NCI-H2107 (cell line): ENCODE results near the gene MORC4.

Experiments
- DNase-seq: peaks from one replicate; lab custom pipeline; 2025; lab: John Stamatoyannopoulos, UW

The MORC4 gene

DNA sequence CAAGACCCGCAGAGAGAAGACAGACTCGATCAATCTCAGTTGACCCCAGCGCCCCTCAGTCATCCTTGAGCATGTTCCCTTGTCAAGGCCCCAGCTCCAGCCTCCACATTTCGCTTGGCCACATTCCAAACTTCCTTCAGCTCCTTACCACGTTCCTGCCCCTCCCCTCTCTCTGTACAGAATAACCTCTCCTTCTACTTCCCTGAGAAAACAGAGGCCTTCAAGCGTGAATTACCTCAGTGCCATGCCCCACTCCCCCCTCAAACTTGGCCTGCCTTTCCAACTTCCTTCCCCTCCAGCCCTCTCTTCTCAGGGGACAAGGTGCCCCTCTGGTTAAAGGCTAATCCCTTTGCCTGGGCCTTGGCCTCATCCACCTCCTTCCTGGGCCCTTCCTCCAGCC lies 93.7 kb downstream of the MORC4 start:
- no peak for DNase-seq

DNA sequence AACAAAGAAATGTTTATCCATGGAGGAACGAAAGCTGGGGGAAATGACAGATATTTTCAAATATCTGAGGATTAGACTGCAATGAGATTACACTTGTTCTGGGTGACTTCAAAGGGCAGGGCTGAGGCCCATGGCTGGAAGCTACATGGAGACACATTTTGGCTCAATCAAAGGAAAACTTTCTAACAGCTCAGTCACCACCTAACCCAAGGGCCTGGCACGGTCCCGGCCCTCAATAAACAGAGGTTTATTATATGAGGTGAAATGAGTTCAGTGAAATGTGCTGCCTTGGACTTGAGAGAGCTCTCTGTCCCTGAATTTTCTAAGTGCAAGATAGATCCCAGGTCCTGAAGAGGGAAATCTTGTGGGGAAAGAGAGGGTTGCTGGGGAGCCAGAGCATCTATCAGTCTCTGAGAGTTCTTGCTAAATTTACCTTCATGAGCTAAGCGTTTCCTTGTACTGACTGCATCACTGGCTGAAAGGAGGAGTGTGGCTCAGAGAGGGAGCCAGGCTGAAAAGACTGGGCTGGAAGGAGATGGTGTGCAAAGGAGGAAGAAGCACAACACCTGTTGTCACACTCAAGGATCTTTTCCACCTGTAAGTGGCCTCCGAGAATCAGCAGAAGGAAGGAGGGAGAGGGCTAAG lies 94.8 kb downstream of the MORC4 start:
- no peak for DNase-seq

GRCh38 chrX:106903856-106904528 lies 96.0 kb downstream of the MORC4 start:
- no peak for DNase-seq

DNA sequence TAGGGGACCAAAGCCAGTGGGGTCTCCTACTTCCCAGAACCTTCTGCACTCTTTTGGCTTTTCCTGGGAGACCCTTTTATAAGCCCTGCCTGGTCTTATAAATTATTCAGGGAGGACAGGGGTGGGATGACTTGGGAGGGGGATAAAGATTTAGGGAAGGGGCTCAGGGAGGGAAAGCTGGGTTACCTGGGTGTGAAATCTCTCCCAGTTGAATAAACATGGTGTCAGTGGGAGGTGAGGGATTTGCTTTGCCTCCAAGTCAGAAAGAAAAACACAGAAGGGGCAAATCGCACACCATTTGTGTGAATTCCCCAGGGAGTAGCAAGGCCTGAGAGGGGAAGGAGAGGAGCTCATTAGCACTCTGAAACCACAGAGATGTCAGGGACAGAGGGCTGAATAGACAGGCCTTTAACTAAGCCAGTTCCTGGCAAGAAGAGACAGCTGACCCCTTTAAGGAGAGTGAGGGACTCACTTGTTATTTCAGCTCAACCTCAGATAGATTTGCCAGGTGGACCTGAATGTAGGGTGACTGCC lies 96.7 kb downstream of the MORC4 start, which contains the start of gene RIPPLY1:
TSS of gene RIPPLY1 (minus strand) at position 51 of the 534 bp plus-strand sequence. CDS start 54 bp downstream, outside the sequence.
- DNase-seq, result no peak

- no peak for DNase-seq
These were observed 97.3 kb downstream of the MORC4 start for GRCh38 chrX:106902684-106903083.

DNA sequence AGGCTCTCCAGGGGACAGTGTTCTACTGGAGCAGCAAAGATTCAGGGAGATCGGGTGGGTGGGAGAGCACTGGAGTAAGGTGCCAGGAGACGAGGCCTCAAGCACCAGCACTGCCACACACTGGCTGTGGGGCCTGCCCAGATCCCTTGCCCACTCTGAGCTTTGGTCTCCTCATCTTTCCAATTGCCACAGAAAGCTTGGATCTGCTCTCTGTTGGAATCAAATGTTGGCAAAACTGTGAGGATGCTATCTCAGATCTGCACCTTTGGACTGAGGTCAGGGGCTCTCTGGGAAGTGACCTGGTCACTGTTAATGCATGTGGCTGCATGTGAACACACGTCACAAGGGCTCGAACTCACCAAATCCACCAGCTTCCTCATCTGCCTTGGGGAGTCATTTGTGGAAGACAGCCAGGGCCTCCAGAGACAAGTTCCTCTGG lies 98.2 kb downstream of the MORC4 start:
- DNase-seq, result no peak

DNA sequence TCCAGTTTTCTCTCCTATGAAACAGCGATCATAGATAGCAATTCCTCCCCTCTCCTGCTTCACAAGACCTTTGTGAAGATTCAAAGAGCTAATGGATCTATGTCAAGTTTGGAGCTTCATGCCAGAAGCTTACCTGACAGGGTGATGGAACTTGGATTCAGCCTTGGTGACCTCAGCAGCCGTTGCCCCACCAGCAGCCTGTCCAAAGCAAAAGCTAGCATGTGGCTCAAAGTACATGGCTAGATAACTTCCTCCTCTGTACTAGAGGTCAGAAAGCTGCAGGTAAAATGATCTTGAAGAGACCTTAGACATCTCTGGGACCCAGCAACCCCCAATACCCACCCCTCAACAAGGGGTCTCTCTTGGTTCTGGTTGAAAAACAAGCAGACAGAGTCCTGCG lies 98.7 kb downstream of the MORC4 start:
- DNase-seq, result no peak

- DNase-seq, result no peak
These were observed 100.2 kb downstream of the MORC4 start for GRCh38 chrX:106899841-106900240.

GRCh38 chrX:106899276-106899675 lies 100.7 kb downstream of the MORC4 start:
- no peak for DNase-seq

DNA sequence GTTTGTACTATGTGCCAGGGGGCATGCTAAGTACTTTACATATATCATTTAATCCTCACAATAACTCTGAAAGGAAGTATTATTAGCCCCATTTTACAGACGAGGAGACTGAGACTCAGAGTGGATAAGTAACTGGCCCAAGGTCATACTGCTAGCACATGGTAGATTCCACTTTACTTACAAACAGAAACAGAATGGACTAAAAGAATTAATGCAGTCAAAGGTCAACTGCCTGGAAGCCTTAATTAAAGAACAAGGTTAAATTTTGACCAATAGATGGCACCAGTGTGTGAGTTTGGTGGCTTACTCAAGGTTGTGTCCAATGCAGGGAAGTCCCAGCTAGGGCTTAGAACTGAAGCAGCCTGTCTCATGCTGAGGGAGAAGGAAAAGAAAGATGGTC lies 101.5 kb downstream of the MORC4 start:
- DNase-seq, result peak; percentile 16

- no peak for DNase-seq
These were observed 102.8 kb downstream of the MORC4 start for GRCh38 chrX:106897259-106897658.

- no peak for DNase-seq
These were observed 105.0 kb downstream of the MORC4 start for GRCh38 chrX:106894978-106895452.

DNA sequence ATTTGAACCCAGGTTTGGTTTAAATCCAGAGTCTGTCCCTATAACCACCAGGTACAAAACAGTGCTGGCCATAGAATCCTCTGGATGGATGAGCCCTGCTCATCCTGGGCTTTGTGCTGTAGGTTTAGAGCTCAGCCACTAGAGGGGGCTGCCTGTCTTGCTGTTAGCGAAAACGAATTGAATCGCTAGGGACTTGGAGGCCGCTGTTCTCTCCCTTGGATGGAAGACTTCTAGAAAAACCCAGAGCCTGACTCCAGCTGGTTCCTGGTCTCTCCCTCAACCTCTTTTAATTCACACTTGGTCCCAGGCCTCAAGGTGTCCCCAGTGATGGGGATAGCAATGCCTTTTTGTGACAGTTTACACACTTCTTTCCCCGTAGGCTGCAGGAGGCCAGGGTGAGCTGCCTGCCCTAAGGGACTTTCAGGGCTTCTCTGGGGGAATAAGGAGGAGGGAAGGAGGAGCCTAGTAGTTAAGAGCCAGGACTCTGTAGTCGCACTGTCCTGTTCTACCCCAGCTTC lies 105.6 kb downstream of the MORC4 start:
- peak; percentile 37 for DNase-seq

DNA sequence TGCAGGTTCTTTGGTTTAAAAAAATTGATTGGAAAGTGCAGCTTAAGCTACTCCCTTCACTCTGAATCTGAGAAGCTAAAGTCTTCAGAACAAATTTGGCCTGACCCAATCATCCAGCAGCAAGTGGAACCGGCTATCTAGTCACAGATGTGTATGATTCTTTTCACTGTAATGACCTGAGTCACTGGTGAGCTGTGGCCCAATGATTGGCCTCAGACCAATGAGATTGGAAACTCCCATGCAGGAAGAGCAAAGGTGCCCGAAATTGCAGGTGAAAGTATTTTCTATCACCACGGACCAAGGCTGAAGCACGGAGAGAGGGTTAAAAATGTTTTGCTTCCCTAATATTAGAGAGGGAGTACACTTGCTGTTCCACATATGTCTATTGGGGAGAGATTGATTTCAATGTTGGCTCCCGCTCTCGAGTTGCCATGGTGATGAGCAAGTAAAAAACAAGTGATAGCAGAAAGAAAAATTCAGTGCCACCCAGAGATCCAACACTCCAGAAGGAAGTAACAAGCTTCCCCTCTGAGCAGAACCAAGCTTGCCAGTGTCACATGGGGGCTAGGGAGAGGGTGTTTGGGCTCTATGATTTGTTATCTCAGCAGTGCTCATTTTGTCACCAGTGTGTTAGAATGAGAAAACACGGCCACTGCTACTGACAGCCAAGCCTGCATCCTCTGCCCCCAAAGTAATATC lies 108.1 kb downstream of the MORC4 start:
- DNase-seq, result no peak
